Measurements from ENCODE around the gene ZNF672.
A peak's percentile ranks its signal among the peaks of the same experiment; 100 is the strongest.

The ZNF672 gene

GRCh38 chr1:248831842-248832241 lies 6.2 kb upstream of the ZNF672 start:
- no peak for DNase-seq (ENCODE audit: extremely low read depth in 1 of 2, low read depth in 1 of 2)

DNA sequence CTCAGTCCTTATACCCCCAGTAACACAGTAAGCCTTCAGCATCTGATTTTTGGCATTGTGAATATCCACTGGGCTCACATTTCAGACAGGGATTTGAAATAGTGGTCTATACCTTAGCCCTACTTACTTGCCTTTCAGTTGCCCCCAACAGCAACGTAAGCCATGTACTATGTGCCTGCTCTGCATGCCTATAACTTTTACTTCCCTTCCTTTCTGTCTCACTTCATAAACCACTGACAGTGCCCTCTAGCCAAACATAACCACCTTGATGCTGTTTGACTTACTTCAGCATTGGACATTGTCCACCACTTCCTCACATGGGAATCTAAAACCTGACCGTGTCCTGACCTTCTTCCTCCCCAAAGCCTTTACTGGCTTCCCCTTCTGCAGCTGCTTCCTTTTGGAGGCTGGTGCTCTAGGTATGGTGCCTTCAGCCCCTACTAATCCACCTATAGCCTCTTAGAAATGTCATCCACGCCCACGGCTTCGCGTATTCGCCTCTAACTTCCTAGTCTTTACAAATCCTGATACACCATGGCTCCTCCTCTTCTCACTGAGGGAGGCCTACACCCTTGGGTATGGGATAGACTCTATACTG lies 3.6 kb upstream of the ZNF672 start:
- no peak for DNase-seq (ENCODE audit: extremely low read depth in 1 of 2, low read depth in 1 of 2)

DNA sequence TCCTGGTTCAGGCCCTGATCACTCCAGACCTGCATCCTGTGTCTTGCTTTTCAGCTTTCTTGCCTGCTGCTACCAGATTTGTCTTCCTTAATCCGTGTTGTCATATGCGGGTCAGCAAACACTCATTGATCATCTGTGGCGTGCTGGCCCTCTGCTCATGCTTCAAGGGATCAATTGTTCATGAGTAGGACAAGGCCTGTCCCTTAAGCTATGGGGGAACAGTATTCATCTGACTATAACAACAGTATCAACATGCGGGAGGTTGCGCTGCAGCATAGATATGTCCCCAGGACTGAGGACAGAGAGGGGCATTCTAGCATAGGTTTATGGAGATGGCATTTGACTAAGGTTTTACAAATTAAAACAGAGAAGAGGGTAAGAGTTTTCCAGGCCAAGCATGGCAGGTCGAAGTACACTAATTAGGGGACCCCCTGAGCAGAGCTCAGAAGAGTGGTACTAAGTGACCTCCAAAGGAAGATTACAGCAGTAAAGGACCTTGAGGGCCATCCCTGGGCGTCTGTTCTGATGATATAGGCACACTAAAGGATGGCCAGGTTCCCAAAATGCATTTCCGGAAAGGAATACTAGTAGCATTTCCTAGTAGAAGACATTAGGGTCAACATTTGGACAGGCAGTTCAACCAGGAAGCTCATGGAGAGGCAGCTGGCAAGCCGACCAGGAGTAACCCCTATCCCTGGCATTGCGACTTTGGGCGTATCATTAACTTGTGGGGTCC lies 811 bp upstream of the ZNF672 start:
- DNase-seq (ENCODE audit: extremely low read depth in 1 of 2, low read depth in 1 of 2) = no peak

- DNase-seq (ENCODE audit: extremely low read depth in 1 of 2, low read depth in 1 of 2) = peak; percentile 62 to 73
These were observed 538 bp downstream of the ZNF672 start for GRCh38 chr1:248838357-248839167.

DNA sequence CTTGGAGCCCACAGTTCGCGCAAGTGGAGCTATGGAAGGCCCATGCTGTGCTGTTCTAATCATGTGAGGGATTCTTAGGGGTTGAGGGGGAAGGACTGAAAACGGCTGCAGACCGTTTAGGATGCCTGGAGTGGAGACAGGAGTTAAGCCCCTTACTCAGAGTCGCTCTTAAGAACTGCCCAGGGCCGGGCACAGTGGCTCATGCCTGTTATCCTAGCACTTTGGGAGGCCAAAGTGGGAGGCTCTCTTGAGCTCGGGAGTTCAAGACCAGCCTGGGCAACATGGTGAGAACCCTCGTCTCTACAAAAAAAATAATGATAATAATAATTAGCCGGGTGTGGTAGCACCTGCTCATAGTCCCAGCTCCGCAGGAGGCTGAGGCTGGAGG lies 1.1 kb downstream of the ZNF672 start:
- no peak for DNase-seq (ENCODE audit: extremely low read depth in 1 of 2, low read depth in 1 of 2)

- DNase-seq (ENCODE audit: extremely low read depth in 1 of 2, low read depth in 1 of 2) = no peak
These were observed 2.9 kb downstream of the ZNF672 start for GRCh38 chr1:248840946-248841345.

- no peak for DNase-seq (ENCODE audit: extremely low read depth in 1 of 2, low read depth in 1 of 2)
These were observed 3.8 kb downstream of the ZNF672 start for GRCh38 chr1:248841702-248842395.

GRCh38 chr1:248842781-248843331 lies 4.8 kb downstream of the ZNF672 start:
- no peak for DNase-seq (ENCODE audit: extremely low read depth in 1 of 2, low read depth in 1 of 2)

- DNase-seq (ENCODE audit: extremely low read depth in 1 of 2, low read depth in 1 of 2) = no peak
These were observed 5.7 kb downstream of the ZNF672 start for GRCh38 chr1:248843687-248844086.

DNA sequence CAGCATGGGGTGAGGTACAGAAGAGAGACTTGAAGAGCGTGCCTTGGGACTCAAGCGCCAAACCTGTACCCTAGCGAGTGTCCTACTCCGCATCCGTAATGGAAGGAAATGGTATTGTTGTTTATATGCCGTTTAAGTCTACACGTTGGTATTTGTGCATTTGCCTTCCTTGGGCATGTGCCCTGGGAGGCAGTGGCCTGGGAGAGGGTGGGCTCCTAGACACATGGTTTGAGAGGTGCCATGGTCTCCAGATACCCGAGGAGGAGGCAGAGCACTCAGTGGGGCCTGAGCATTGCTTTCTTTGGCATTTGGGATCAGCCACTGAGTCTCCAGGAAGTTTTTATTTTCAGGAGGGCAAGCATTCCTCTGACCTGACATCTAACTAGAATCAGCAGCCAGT lies 6.5 kb downstream of the ZNF672 start:
- DNase-seq (ENCODE audit: extremely low read depth in 1 of 2, low read depth in 1 of 2) = no peak

GRCh38 chr1:248847181-248847955 lies 9.3 kb downstream of the ZNF672 start:
- DNase-seq (ENCODE audit: extremely low read depth in 1 of 2, low read depth in 1 of 2) = no peak

- no peak for DNase-seq (ENCODE audit: extremely low read depth in 1 of 2, low read depth in 1 of 2)
These were observed 10.0 kb downstream of the ZNF672 start for GRCh38 chr1:248847956-248848561.

DNA sequence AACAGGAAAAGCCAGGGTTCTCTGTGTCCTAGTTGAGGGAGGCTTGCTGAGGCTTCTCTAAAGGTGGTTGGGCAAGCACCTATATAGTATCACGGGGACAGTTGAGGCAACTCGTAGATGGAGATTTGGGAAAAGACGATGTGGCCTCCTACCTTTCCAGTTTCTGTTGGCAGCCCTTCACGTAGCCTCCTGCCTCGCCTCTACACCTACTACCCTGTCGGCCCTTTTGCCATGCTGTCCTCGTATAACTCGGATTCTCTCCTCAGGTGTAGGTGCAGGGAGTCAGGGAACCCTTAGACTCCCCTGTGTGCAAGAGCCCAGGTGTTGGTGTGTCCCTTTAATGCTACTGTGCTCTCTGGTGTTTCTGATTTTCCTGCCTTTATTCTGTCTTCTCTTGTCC lies 10.6 kb downstream of the ZNF672 start:
- DNase-seq (ENCODE audit: extremely low read depth in 1 of 2, low read depth in 1 of 2) = no peak

GRCh38 chr1:248849152-248849551 lies 11.1 kb downstream of the ZNF672 start:
- no peak for DNase-seq (ENCODE audit: extremely low read depth in 1 of 2, low read depth in 1 of 2)

- DNase-seq (ENCODE audit: extremely low read depth in 1 of 2, low read depth in 1 of 2) = no peak
These were observed 11.6 kb downstream of the ZNF672 start for GRCh38 chr1:248849637-248850036.

- DNase-seq (ENCODE audit: extremely low read depth in 1 of 2, low read depth in 1 of 2) = no peak
These were observed 12.1 kb downstream of the ZNF672 start for GRCh38 chr1:248850124-248850523.

GRCh38 chr1:248850536-248851251 lies 12.7 kb downstream of the ZNF672 start:
- DNase-seq (ENCODE audit: extremely low read depth in 1 of 2, low read depth in 1 of 2) = no peak

GRCh38 chr1:248851390-248851789 lies 13.4 kb downstream of the ZNF672 start:
- no peak for DNase-seq (ENCODE audit: extremely low read depth in 1 of 2, low read depth in 1 of 2)
